Neural cell (in vitro differentiated cells): ENCODE results near the gene TSPEAR. TPM values are rescaled to one million over a fixed set of nuclear protein-coding genes. Genes with fewer than 3 reads are reported as not detected.

ENCODE experiments used
- polyA plus RNA-seq: library from polyadenylated mRNA; depleted of rRNA; stranded (reverse); fragments of >200 nt; gene quantifications from 2 replicates; pipeline ENCODE4 v1.2.3, GENCODE V29; 2014
- small RNA-seq, 3 experiments: library from RNA; depleted of rRNA; stranded (forward); fragments of <200 nt; gene quantifications; one replicate each; pipeline ENCODE3, GENCODE V24; 2012

TSPEAR gene
- polyA plus RNA-seq, 1 donor from 2014 or later: 0.19 TPM

Small RNAs within 50 kb of the gene (small RNA-seq; reads per million reads assigned to genes)
- 0 reads per million in 3 experiments for gene KRTAP12-6P

Other genes with a start within 250 kb of the TSPEAR start
- not detected in 2 replicates for gene KRTAP10-1, start 171.4 kb downstream of the TSPEAR start, polyA plus RNA-seq
- gene KRTAP10-2, start 160.1 kb downstream of the TSPEAR start, polyA plus RNA-seq: not detected in 2 replicates
- not detected in 2 replicates for gene KRTAP10-3, start 152.8 kb downstream of the TSPEAR start, polyA plus RNA-seq
- not detected in 2 replicates for gene KRTAP10-4, start 137.8 kb downstream of the TSPEAR start, polyA plus RNA-seq
- not detected in 2 replicates for gene KRTAP10-5, start 131.0 kb downstream of the TSPEAR start, polyA plus RNA-seq
- not detected in 2 replicates for gene KRTAP10-6, start 119.1 kb downstream of the TSPEAR start, polyA plus RNA-seq
- not detected in 2 replicates for gene KRTAP10-7, start 111.0 kb downstream of the TSPEAR start, polyA plus RNA-seq
- not detected in 2 replicates for gene KRTAP10-8, start 99.5 kb downstream of the TSPEAR start, polyA plus RNA-seq
- gene KRTAP10-9, start 84.5 kb downstream of the TSPEAR start, polyA plus RNA-seq: not detected in 2 replicates
- not detected in 2 replicates for gene KRTAP10-10, start 74.2 kb downstream of the TSPEAR start, polyA plus RNA-seq
- gene KRTAP10-11, start 65.2 kb downstream of the TSPEAR start, polyA plus RNA-seq: not detected in 2 replicates
- gene KRTAP12-4, start 56.9 kb downstream of the TSPEAR start, polyA plus RNA-seq: not detected in 2 replicates
- gene KRTAP12-3, start 53.6 kb downstream of the TSPEAR start, polyA plus RNA-seq: not detected in 2 replicates
- not detected in 2 replicates for gene KRTAP12-2, start 44.6 kb downstream of the TSPEAR start, polyA plus RNA-seq
- gene KRTAP12-1, start 29.4 kb downstream of the TSPEAR start, polyA plus RNA-seq: not detected in 2 replicates
- gene KRTAP10-12, start 14.4 kb downstream of the TSPEAR start, polyA plus RNA-seq: not detected in 2 replicates
- gene UBE2G2, start 90.2 kb upstream of the TSPEAR start, polyA plus RNA-seq: 116 and 127 TPM in 2 replicates
- 113 TPM in 2 replicates for gene SUMO3, start 106.5 kb upstream of the TSPEAR start, polyA plus RNA-seq
- 152 and 170 TPM in 2 replicates for gene PTTG1IP, start 162.1 kb upstream of the TSPEAR start, polyA plus RNA-seq
- not detected in 2 replicates for gene ITGB2, start 209.3 kb upstream of the TSPEAR start, polyA plus RNA-seq
- 15.4 and 23.2 TPM in 2 replicates for gene SLX9, start 228.5 kb upstream of the TSPEAR start, polyA plus RNA-seq